GM20000 (cell line): ENCODE measurements around the gene HOMER1.
A peak's percentile ranks its signal among the peaks of the same experiment; 100 is the strongest.

Experiments used
- DNase-seq: peaks from one replicate; pipeline ENCODE4 v3.0.0; 2012; ENCODE audit warnings: low spot score
- TF ChIP-seq, protein P1 (sequence below): IDR thresholded peaks from 2 replicates; pipeline ENCODE4 v1.5.1; 2012; ENCODE audit warnings: mild to moderate bottlenecking, control low read depth; ENCODE audit errors: extremely low read depth, missing control alignments

The HOMER1 gene

DNA sequence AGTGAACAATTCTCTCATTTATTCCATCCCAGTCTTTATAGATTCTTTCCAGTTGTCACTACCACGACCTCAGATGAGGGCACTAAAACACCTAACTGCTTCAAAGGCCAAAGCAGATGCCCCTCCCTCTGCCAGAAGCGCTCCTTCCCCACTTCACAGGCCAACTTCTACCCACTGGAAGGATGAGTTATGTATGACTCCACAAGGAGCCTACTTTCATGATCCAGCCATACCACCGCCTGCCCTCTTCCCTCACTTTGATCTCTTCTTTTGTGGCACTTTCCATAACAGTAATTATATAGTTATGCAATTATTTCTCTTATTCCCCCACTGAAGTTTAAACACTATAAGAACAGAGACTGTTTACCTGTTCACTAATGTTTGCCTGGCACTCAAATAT lies 93.7 kb downstream of the HOMER1 start:
- TF ChIP-seq, protein P1, sequence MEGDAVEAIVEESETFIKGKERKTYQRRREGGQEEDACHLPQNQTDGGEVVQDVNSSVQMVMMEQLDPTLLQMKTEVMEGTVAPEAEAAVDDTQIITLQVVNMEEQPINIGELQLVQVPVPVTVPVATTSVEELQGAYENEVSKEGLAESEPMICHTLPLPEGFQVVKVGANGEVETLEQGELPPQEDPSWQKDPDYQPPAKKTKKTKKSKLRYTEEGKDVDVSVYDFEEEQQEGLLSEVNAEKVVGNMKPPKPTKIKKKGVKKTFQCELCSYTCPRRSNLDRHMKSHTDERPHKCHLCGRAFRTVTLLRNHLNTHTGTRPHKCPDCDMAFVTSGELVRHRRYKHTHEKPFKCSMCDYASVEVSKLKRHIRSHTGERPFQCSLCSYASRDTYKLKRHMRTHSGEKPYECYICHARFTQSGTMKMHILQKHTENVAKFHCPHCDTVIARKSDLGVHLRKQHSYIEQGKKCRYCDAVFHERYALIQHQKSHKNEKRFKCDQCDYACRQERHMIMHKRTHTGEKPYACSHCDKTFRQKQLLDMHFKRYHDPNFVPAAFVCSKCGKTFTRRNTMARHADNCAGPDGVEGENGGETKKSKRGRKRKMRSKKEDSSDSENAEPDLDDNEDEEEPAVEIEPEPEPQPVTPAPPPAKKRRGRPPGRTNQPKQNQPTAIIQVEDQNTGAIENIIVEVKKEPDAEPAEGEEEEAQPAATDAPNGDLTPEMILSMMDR, result no peak
- no peak for DNase-seq

DNA sequence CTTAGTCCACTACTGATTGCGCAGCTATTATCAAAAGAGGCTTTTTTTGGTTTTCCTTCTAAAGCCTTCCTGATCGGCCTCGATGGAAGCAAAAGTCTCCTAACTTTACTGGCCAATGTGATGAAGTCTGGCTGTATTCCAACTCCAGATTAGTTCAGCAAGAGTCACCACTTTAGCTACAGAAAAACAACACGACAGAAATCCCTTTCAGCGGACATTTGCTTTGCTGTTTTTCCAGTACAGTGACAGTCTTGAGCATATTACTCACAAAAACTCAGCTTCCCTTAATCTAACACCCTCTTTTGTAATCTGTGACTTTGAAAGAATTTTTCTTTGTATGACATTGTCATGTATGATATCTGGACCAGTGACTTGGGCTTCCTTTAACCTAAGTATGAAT lies 95.7 kb downstream of the HOMER1 start:
- TF ChIP-seq, protein P1, result no peak
- no peak for DNase-seq

DNA sequence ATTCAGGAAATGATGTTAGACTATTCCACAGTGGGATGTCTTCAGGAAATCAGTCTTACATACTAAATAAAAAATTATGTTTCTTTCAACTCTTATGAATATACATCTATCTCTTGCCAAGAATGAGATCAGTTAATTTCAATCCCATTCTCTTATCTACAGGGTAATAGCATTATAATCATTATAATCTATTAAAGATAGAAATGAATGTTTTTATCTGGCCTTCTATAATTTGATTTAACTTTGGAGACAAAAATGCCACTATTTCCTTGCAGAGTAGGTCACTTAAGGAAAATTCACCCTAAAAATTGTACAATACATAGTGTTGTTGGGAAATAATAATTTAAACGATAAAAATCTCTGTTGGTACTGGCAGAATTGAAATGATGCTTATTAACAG lies 96.4 kb downstream of the HOMER1 start:
- no peak for DNase-seq
- TF ChIP-seq, protein P1, result no peak

DNA sequence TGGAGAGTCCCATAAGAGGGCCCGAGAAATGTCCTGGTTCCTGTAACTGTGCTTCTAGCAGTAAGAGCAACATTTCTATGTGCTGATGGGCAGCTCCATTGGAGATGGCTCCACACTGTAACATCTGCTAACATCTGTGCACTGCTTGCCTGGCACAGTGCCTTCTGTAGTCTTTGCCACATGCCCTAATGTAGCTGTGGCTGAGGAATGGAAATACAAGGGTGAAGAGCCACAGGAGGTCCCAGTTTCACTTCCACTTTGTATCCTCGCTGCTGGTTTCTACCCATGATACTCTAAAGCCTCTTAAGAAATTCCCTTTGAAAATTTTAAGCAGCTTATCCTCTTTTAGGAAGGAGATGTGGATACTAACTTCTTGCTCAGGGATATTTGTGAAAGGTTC lies 97.4 kb downstream of the HOMER1 start:
- TF ChIP-seq, protein P1, result no peak
- peak; percentile 36 for DNase-seq

DNA sequence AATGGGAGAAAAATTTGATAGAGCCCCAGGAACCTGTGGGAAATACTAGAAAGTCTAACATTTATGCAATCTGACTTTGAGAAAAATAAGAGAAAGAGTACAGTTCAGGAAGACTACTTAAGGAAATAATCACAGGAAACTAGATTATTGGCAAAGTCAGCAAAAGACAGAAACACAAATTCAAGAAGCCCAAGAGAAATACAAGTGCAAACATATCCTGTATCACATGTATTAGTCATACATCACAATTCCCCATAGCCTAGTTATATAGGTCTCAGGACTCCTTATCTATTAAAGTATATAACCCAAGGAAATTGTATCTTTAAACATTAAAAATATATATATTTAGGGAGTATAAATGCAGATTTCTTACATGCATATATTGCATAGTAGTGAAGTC lies 100.8 kb downstream of the HOMER1 start:
- DNase-seq, result no peak
- TF ChIP-seq, protein P1, result no peak

DNA sequence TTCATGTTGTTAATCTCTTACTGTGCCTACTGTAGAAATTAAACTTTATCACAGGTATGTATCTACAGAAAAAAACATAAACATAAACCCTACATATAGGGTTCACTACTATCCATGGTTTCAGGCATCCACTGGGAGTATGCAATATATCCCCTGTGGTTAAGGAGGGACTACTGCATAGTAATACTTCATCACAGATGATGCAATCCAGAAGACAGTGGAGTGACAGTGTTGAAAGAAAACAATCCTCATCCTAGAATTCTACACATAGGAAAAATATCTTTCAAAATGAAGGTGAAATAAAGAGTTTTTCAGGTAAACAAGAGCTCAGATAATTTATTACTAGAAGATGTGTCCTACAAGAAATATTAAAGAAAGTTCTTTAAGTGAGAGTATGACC lies 105.9 kb downstream of the HOMER1 start:
- TF ChIP-seq, protein P1, result no peak

DNA sequence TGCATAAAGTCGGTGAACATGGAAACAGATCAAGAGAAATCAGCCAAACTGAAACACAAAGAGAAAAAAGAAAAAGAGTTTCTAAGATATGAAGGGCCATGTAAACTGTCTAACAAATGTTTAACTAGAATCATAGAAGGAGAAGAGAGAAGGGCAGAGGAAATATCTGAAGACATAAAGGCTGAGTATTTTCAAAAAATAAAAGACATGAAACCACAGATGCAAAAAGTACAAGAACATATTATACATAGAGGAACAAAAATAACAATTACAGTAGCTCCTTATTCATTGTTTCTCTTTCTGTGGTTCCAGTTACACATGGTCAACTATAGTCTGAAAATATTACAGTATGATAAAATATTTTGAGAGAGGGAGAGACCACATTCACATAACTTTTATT lies 106.3 kb downstream of the HOMER1 start:
- DNase-seq, result no peak
- TF ChIP-seq, protein P1, result no peak

More for the DNA sequence above, 105.9 kb downstream of the HOMER1 start:
- DNase-seq, result no peak

DNA sequence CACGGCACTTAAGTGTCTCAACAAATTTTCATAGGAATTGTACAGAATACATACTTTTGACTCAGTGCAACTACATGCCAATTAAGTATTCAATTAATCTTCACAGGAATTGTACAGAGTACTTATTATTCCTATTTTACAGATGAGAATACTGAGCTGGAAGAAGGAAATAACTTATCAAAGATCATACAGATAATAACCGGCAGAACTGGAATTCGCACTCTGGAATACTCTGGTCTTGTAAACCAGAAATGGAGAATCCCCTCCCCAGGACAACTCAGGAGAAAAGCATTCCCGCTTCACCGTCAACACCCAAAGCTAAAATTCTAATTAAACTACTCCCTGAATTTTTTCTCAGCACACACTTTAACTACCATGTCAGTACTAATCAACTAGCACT lies 112.7 kb downstream of the HOMER1 start:
- DNase-seq, result no peak
- TF ChIP-seq, protein P1, result no peak
